ENCODE results near the gene SLC39A3.

The SLC39A3 gene

DNA sequence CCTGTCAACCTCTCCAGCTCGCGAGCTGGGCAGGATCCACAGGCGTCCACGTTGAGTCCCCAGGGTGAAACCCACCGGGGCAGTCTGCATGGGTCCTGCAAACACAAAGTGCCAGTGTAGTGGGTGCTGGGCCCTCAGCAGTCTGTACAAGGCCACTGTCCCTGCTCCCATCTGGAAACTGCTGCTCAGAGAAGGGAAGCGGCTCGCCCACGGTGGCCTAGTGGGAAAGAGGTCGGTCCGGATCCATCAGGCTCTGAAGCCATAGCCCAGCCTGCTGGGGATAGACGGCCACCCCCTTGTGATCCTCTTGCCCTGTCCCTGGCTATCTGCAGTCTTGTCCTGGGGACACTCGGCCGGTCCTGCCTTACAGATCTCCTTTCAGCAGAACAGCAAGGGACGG lies 16.1 kb downstream of the SLC39A3 start:
- Mint-ChIP-seq H3K27ac (no peak overlapping the region), H3K4me1 (peaks cover 12% of the 10 kb centered on the region), H3K36me3 (ENCODE audit: low read depth) (no peaks in the 10 kb centered on the region), H3K27me3 (ENCODE audit: low read depth, poor library complexity) (peaks cover 87% of the 10 kb centered on the region), H3K9me3 (no peaks in the 10 kb centered on the region), H3K4me3 (no peak overlapping the region)
- TF ChIP-seq, protein P1, sequence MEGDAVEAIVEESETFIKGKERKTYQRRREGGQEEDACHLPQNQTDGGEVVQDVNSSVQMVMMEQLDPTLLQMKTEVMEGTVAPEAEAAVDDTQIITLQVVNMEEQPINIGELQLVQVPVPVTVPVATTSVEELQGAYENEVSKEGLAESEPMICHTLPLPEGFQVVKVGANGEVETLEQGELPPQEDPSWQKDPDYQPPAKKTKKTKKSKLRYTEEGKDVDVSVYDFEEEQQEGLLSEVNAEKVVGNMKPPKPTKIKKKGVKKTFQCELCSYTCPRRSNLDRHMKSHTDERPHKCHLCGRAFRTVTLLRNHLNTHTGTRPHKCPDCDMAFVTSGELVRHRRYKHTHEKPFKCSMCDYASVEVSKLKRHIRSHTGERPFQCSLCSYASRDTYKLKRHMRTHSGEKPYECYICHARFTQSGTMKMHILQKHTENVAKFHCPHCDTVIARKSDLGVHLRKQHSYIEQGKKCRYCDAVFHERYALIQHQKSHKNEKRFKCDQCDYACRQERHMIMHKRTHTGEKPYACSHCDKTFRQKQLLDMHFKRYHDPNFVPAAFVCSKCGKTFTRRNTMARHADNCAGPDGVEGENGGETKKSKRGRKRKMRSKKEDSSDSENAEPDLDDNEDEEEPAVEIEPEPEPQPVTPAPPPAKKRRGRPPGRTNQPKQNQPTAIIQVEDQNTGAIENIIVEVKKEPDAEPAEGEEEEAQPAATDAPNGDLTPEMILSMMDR (IDR thresholded peaks at IDR 0.05) = no peak
- no peak for DNase-seq

DNA sequence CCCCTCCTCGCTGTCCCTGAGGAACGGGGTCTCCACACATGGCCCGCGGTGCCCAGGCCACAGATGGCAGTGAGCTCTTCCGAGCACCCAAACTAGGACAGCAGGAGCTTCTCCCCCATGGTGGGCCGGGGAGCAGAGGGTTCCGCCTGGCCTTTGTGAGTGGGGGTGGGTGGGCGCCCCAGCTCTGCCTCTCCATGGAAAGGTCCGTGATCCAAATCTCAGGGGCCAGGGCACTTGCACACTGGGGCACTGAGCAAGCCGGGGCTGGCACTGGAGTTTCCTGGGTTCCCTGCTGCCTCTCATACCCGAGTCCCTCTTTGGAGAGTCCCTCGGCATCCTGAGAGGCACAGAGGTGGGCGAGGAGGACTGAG lies 16.5 kb downstream of the SLC39A3 start:
- no peak overlapping the region for H3K27ac Mint-ChIP-seq
- no peak overlapping the region for H3K4me3 Mint-ChIP-seq
- peaks cover 87% of the 10 kb centered on the region for H3K27me3 Mint-ChIP-seq (ENCODE audit: low read depth, poor library complexity)
- H3K4me1 Mint-ChIP-seq = peaks cover 12% of the 10 kb centered on the region
- TF ChIP-seq, protein P1 (IDR thresholded peaks at IDR 0.05) = no peak
- DNase-seq = no peak
- no peaks in the 10 kb centered on the region for H3K9me3 Mint-ChIP-seq
- no peaks in the 10 kb centered on the region for H3K36me3 Mint-ChIP-seq (ENCODE audit: low read depth)

DNA sequence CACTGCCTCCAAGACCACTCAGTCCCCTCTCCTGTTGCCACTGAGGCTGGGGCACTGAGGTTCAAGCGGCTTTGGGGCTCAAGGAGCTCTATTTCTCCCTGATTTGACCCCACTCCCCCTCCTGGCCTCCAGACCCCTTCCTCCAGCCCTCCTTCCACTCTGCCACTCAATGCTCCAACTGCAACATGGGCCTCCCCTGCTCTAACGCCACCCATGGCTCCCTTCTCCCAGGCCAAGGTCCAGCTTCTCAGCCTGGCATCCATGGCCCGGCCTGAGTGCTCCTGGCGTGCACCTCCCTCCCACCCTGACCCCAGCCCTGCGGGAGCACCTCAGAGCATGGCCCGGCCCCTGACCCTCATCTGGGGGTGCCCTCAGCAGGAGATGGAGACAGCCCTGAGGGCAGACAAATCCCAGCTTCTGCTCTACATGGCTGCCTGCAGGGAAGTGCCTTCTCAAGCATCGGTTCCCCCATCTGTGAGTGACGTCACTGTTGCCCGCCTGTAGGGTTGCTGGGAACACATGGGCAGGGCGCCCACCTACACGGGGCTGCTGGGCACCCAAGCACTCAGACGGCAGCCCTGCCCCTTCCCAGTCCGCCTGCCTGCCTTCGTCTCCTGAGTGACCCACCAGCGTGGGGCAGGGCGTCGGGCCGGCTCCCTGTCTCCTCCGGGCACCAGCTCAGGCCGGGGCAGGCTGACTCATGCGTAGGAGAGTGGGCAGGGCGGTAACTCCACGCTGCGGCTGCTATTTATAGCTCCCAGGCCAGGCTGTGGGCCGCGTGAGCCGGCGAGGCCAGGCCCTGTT lies 17.1 kb downstream of the SLC39A3 start:
- H3K27ac Mint-ChIP-seq = no peak overlapping the region
- H3K9me3 Mint-ChIP-seq = no peaks in the 10 kb centered on the region
- TF ChIP-seq, protein P1 (IDR thresholded peaks at IDR 0.05) = no peak
- H3K27me3 Mint-ChIP-seq (ENCODE audit: low read depth, poor library complexity) = peaks cover 86% of the 10 kb centered on the region
- no peaks in the 10 kb centered on the region for H3K36me3 Mint-ChIP-seq (ENCODE audit: low read depth)
- peaks cover 12% of the 10 kb centered on the region for H3K4me1 Mint-ChIP-seq
- H3K4me3 Mint-ChIP-seq = peak overlapping the region; percentile 38
- DNase-seq = no peak

DNA sequence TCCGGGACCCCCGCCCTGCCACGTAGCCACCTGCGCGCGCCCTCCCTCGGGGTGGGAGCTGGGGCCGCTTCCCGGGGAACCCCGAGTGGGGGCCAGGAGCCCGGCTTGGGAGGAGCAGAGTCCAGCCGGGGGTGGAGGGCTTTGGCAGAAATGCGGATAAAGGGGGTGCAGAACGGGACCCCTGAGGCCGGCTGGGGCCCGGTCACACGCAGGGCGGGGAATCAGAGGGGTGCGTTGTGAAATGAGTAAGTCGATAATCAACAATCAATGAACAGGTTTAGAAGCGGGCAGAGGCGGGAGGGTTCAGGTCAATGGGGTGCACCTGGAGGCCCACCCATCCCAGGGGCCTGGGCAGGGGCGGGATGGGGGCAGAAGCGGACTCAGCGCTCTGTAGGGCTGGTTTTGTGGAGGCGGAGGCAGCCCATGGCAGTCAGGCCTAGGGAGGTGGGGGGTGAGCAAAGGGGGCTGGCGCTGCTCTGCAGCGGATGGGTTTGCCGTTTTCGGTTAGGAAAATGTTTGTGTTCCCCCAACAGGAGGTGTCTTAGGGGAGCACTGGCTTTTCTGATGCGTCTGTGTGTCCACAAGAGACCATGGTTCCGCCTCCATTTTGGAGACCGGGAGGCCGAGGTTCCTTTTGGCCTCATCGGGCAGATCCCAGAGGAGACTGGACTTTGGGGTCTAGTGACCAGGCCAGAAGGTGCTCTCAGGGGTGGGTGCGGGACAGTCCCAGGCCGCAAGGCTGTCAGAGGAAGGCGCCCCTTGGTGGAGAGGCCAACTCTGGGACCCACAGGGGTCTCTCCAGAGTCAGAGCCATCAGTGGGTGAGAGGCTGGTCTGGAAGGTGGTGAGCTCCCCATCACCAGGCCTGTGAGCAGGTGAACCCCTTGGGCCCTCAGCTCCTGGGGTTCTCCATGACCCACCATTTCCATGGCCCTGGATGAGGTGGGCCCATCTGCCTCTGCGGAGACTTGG lies 18.0 kb downstream of the SLC39A3 start:
- TF ChIP-seq, protein P1 (IDR thresholded peaks at IDR 0.05) = no peak
- H3K36me3 Mint-ChIP-seq (ENCODE audit: low read depth) = no peaks in the 10 kb centered on the region
- no peak overlapping the region for H3K27ac Mint-ChIP-seq
- DNase-seq = peak; percentile 30
- peak overlapping the region; percentile 72 for H3K4me3 Mint-ChIP-seq
- peaks cover 12% of the 10 kb centered on the region for H3K4me1 Mint-ChIP-seq
- H3K27me3 Mint-ChIP-seq (ENCODE audit: low read depth, poor library complexity) = peaks cover 77% of the 10 kb centered on the region
- no peaks in the 10 kb centered on the region for H3K9me3 Mint-ChIP-seq

DNA sequence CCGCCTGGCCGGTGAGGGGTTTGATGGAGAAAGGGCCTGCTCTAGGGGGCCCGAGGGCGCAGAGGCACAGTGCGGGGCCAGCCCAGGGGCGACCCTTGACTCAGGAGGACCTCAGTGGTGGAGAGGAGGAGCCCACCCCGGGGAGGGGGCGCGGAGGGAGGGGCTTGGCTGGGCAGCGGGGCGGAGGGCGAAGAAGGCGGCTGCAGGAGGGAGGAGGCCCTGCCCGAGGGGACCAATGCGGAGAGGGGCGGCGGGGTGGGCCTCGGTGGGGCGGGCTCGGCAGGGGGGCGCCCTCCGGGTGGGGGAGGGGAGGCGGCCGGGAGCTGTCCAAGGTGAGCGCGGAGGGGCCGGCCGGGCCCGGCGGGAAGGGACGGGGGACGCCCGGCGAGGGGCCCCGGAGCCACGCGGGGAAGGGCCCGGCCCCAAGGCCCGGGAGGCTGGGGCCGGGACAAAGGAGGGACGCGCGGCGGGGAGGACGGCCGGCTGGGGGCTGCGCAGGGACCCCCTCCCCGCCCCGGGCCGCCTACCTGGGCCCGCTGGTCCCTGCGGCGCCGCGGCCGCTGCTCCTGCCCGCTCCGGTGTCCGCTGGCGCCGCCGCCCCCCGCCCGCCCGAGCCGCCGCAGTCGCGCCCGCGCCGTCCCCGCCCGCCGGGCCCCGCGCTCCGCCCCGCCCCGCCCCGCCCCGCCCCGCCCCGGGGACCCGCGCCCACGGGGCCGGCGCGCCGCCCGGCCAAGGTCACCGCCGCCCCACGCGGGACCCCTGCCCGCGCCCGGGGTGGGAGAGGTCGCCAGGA lies 18.8 kb downstream of the SLC39A3 start, which contains the start of gene DIRAS1:
TSS of gene DIRAS1 (minus strand) at position 596 of the 793 bp plus-strand sequence. CDS start 3,566 bp downstream, outside the sequence.
- peaks cover under 1% of the 10 kb centered on the region for H3K9me3 Mint-ChIP-seq
- H3K36me3 Mint-ChIP-seq (ENCODE audit: low read depth) = no peaks in the 10 kb centered on the region
- DNase-seq = peak; percentile 65
- peaks cover 12% of the 10 kb centered on the region for H3K4me1 Mint-ChIP-seq
- TF ChIP-seq, protein P1 (IDR thresholded peaks at IDR 0.05) = no peak
- H3K27ac Mint-ChIP-seq = no peak within 1 kb of the TSS
- peaks cover 69% of the 10 kb centered on the region for H3K27me3 Mint-ChIP-seq (ENCODE audit: low read depth, poor library complexity)
- peak within 1 kb of the TSS; percentile 72 for H3K4me3 Mint-ChIP-seq

Measured in nephron progenitor cell (in vitro differentiated cells).